ENCODE data around the gene SCUBE1.
A peak's percentile ranks its signal among the peaks of the same experiment; 100 is the strongest.

The SCUBE1 gene

DNA sequence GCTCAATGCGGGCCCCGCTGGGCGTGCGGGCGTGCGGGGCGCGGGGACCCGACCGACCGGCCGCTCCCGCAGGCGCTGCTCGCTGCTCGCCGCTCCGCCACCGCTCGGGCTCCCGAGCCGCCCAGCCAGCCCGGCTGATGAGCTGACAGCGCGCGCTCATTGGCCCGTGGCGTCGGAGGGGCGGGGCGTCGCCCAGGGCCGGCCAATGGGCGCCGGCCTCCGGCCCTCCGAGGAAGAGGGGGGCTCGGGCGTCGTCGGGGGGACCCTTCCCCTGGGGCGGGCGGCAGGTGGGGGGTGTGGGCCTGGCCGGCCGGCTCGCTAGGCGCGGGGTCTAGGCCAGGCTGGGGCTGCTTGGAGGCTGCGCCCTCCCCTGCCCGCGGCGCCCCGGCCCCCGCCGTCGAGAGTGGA is at the start of gene SCUBE1:
Gene SCUBE1 (minus strand): TSS at position 111 of the 408 bp plus-strand sequence. CDS start 111 bp downstream, outside the sequence.
- peak; percentile 62 to 69 for DNase-seq

GRCh38 chr22:43392385-43392989 is 49.3 kb upstream of the SCUBE1 start:
- no peak for DNase-seq

DNA sequence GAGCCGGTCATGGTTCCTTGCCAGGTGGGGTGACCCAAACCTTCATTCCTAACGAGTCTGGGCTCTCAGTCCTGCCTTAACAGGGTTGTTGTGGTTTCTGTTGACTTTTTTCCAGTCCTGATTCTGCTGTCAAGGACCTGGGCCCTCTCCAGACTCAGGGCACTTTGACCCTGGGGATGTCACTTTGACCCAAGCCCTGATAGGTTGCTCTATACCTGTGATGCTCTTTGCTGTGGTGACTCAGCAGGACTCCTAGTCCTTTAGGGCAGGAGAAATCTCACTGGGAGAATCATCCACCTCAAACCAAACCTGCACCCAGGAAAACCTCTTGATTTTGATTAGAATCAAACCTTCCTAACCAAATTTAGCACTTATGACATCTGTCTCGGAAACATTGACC is 48.1 kb upstream of the SCUBE1 start:
- DNase-seq: no peak

DNA sequence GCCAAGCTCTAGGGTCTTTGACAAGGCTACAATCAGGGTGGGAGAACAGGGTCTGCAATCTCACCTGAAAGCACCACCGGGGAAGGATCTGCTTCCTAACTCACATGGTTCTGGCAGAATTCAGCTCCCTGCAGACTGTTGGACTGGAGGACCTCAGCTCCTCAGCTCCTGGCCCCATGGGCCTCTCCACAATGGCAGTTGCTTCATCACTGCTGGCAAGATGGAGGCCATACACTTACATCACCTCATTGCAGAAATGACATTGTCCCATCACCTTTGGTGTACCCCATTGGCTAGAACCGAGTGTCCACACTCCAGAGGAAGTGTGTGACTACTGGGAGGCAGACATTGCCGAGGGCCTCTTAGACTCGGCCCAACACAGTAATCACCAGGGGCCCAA is 47.7 kb upstream of the SCUBE1 start:
- no peak for DNase-seq

DNA sequence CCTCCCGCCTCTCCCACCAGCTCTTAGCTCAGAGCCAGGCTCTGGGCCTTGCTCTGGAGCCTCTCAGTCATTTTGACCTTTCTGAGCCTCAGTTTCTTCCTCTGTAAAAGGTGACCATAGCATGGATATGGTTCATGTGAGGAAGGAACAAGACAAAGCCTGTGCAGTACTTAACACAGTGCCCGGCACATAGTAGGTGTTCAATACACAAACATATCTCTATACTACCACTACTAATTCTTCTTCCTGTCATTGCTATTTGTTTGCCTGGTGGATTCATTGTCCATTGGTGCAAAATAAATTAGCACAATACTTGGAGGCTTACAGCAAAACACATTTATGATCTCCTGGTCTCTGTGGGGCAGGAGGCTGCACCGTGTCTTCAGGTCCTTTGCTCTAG is 47.0 kb upstream of the SCUBE1 start:
- DNase-seq: no peak

DNA sequence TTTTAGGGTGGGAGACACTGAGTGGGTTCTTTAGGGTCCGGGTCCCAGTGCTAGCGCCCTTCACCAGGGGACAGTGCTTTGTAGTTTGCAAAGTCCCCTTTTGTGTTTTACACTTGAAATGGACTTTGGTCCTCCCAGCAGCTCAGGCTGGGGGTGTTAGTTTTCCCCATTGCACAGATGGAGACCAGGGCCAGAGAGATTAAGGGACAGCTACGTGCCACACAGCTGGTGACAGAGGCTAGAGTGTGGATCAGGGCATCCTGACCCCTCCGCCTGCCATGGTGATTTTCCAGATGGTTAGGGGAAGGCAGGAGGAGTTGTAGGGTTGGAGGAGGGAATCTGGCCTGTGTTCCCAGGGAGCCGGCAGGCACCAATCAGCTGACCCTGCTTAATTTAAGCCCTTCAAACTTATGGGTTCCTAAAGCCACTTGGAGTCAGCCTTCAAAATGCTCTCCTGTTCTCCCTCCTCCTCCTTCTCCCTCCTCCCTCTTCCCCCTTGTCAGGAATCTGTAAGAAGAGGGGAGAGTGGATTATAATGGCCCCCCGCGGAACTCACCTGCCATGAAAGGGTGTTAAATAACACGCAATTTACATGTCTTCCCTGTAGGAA is 46.2 kb upstream of the SCUBE1 start:
- no peak for DNase-seq

DNA sequence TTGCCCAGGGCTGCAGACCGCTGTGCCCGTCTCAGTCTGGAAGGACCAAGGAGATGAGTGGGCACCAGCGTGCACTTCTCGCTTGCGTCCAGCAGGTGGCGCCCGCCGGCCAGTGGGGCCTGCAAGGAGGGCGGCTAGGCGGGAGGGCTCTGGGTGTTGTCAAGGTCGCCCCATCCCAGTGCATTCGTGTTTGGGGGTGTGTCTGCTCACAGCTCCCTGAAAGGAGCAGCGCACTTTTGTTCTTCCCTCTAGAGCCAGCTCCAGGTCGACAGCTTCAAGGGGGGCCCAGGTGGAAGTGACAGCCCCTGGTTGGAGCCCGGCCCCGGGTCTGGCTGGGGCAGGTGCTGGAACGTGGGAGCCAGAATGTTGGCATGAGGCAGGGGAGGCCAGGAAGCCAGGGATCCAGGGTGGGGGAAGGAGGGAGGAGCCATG is 45.3 kb upstream of the SCUBE1 start:
- peak; percentile 85 to 86 for DNase-seq

DNA sequence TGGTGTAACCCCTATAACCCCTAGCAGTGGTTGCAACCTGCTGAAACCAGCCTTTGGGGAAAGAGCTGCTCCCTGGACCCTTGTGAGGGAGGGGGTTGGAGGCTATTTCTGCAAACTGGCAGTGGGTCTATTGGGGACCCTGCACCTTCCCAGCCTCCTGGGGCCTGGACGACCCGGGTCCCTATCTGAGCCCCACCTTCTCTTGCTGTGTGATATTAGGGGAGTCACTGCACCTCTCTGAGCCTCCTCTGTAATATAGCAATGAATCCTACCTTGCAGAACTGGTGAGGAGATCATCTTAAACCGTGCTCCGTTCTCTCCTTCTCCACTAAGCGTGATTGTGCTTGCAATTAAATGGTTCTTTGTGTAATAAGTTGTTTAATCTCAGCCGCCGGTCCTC is 44.6 kb upstream of the SCUBE1 start:
- no peak for DNase-seq

DNA sequence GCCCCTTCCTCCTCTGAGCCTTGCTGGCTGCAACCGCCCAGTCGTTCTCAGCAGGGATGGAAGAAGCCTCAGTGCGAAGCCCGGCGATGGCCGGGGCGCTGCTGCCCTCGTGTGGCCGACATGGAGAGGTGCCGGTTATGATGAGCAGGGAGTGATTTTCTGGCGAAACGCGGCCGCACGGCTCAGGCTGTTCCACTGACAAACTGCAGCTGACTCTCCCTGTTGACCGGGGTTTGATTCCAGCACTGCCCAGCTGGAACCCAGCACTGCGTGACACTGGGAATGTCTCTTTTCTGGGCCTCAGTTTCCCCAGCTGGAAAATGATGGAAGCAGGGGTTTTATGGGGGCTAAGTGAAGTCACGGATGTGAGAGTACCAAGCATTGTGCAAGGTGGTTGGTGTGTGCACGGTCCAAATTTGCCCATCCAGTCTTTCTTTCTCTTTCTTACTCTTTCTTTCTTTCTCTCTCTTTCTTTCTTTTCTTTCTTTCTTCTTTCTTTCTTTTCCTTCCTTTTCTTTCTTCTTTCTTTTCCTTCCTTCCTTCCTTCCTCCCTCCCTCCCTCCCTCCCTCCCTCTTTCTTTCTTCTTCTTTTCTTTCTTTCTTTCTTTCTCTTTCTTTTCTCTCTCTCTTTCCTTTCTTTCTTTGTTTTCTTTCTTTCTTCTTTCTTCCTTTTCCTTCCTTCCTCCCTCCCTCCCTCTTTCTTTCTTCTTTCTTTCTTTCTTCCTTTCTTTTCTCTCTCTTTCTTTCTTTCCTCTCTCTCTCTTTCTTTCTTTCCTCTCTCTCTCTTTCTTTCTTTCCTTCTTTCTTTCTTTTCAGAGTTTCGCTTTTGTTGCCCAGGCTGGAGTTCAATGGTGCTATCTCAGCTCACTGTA is 42.8 kb upstream of the SCUBE1 start:
- peak; percentile 76 to 82 for DNase-seq

GRCh38 chr22:43384863-43385262 is 41.7 kb upstream of the SCUBE1 start:
- DNase-seq: no peak

DNA sequence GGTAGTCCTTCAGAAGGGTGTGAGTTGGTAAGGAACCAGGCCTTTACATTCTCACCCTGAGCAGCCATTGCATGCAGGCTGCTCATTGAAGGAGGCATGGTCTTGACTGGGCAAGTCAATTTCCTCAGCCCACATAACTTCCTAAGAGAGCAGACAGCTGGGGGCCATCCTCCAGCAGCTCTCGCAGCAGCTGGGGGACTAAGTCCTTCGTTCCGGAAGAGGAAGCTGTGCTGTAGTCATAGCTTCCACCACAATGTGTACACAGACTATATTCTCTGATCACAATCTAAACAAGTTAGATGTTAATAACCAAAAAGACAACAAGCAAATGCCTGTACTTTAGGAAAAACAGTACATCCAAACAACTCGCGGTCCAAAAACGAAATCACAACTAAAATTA is 38.5 kb upstream of the SCUBE1 start:
- DNase-seq: no peak

- DNase-seq: no peak
These were observed 34.9 kb upstream of the SCUBE1 start for GRCh38 chr22:43377896-43378704.

- no peak for DNase-seq
These were observed 34.4 kb upstream of the SCUBE1 start for GRCh38 chr22:43377548-43377895.

DNA sequence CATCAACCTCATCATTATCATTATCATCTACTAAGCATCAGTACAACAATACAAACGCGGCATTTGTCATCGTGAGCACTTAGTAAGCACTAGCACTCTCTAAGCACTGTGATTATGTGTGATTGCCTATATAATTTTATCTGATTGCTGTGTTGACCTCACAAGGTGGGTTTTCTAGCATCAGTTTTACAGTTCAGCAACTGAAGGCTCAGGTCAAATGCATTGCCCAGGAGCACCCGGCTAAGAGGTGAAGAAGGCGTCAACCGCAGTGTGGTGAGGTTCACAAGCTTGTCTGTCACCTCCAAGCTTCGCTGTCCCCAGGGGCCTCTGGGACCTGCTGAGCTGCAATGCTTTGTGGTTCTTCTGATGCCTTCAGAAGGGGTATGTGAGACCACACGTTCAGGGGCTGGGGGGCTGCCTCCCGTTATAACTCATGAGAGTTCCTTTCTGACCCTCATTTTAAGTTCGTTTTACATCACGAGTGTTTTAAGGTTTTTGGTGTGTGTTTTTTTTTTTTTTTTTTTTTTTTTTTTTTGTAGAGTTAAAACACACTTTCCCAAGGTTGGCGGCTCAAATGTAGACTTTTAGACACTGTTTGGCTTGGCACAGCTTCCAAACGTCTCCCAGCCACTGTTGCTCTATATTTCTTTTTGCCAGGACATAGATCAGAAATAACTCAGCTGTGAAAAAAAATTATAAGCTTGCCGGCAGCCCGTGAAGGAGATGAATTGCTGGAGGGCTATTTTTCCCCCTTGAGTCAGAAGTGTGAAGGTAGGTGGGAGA is 33.8 kb upstream of the SCUBE1 start:
- peak; percentile 39 to 48 for DNase-seq

- DNase-seq: no peak
These were observed 32.8 kb upstream of the SCUBE1 start for GRCh38 chr22:43375951-43376455.

DNA sequence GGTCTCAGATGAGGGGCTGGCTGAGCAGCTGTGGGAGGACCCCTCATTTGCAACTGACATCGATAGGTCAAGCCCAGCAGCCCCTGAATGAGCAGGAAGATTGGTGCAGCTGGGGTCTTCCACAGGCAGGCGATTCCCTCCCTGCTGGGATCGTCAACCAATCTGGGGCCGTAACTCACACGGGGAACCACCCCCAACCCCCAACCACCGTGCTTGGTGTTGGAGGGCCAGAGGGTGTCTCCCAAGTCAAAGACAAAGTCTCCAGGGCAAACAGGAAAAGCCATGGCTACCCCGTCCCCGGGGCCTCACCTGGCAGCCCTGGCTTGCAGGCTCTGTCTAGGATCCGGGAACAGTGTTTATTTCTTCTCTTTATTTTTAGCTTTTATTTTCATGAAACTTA is 26.9 kb upstream of the SCUBE1 start:
- no peak for DNase-seq

DNA sequence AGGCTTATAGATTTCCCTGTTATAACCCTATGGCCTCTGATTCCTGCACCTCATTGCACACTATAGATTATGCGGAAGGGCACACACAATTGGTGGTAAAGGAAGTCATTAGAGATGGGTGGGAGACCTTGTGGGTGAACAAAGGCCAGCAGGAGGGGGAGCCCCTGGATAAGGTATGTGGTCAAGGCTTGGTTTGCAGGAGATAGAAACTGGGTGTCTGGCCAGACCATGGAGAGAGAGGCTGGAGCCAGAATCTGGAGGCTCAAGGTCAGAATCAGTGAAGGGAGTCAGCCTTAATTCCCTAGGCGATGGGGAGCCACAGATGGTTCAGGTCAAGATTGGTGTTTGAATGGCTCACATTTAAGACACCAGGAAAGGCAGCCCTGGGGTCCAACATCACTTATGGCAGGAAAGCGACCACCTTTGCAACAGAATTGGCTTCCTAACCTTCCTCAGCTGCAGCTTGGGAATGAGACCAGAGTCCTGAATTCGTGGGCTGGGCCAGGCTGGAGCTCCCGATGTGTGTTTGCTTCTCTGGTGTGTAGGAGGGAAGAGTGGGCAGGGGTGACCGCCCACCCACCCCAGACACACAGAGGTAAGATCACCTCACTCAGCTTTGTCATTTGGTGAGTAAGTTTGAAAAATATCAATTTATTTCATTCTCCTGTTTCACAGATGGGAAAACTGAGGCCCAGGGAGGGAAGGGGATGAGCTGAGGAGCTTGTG is 22.7 kb upstream of the SCUBE1 start:
- DNase-seq: no peak

GRCh38 chr22:43364169-43364435 is 20.9 kb upstream of the SCUBE1 start:
- no peak for DNase-seq

DNA sequence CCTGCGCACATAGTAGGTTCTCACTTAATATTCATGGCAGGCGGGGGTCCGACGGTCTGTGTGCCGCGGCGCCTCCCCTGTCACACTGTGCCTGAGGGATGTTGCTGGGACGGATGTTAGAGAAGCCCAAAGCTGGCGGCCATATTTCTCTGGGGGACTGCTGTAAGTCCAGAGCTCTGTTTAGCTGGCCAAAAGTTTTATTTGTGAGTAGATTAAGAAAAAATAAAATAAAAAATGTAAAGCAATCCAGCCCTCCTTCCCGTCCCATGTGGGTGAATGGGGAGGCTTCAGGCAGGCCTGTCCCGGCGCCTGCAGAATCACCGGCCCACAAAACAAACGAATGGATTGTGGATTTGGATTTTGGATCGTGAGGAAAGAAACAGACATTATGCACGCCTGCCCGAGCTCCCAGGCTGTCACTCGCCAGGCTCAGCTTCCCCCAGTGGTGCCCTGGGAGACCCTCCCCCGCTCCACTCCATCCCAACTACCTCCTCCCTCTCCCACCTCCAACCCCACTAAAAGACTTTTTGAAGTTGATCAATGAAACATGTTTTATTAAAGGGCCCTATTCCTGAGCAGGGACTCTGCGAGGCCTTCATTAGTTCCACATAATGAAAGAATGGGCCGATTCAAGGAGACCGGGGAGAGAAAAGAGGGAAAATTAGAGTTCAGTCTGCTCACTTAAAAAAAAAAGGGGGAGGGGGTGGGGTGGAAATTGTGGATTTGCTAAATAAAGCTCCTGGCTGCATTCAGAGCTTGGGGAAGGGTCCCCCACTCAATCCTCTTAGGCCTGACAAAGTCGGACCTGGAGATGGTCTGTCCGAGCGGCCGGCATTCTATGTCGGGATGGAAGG is 20.4 kb upstream of the SCUBE1 start:
- DNase-seq: no peak

DNA sequence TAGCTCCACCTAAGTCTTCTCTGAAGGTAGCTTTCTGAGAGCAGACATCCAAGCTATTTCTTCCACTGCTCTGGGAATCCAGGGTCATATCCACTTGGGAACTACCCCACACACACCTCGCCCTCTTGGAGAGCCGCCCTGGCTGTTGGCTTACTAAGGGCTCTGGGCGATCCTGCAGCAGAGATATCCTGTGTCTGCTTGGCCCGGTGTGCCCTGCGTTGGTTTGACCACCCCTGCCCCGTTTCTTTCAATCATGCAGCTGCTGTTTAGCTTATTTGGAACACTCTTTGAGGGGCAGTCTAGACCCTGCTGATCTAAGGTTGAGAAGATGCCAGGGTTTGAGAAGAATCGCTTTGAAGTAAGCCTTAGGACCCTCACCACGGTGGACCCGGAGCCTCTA is 17.4 kb upstream of the SCUBE1 start:
- no peak for DNase-seq

DNA sequence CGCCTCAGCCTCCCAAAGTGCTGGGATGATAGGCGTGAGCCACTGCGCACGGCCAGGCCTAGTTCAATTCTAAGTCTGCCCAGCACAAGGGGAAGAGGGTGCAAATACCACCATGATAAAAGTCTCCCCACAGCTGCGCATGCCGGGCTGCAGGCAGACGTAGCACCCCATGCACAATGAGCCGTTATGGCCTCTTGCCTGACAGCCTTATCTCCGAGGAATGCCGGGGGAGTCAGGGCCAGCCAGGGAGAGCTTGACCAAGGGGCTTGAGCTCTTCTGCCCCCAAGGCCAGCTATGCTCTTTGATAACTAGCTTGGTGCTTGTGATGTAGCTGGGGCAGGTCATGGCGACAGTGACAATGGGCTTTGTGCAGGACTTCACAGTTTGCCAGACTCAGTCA is 13.7 kb upstream of the SCUBE1 start:
- DNase-seq: no peak

Data from activated T-cell treated with anti-CD3 and anti-CD28 coated beads, Interleukin-2, amount 50 U/mL, for 48 hours (primary cell).